ENCODE data around the gene STYXL1.

GRCh38 chr7:76022026-76022780, 25.6 kb downstream of the STYXL1 start:
- no peak for TF ChIP-seq CTCF (IDR thresholded peaks at IDR 0.05)
- no peak for TF ChIP-seq EZH2phosphoT487 (IDR thresholded peaks at IDR 0.05)
- no peak for TF ChIP-seq EZH2 (IDR thresholded peaks at IDR 0.05)

Data from neural progenitor cell (in vitro differentiated cells).